ENCODE measurements around the gene MORF4L1.

DNA sequence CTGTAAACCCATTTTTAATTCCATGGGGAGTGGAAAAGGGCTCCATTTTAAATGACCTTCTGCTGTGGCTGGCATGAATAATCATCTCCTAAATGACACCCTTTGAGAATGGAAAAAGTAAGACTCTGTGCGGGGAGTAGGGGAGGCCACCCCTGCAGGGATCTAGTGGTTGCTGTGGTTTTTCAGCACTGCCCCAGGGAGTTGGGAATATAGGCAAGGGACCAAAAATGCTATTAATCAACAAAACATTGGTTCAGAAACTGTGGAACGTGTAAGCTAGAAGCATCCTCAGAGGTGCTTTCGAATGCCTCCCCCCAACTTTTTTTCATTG, 31.3 kb upstream of the MORF4L1 start:
- TF ChIP-seq, protein P1, sequence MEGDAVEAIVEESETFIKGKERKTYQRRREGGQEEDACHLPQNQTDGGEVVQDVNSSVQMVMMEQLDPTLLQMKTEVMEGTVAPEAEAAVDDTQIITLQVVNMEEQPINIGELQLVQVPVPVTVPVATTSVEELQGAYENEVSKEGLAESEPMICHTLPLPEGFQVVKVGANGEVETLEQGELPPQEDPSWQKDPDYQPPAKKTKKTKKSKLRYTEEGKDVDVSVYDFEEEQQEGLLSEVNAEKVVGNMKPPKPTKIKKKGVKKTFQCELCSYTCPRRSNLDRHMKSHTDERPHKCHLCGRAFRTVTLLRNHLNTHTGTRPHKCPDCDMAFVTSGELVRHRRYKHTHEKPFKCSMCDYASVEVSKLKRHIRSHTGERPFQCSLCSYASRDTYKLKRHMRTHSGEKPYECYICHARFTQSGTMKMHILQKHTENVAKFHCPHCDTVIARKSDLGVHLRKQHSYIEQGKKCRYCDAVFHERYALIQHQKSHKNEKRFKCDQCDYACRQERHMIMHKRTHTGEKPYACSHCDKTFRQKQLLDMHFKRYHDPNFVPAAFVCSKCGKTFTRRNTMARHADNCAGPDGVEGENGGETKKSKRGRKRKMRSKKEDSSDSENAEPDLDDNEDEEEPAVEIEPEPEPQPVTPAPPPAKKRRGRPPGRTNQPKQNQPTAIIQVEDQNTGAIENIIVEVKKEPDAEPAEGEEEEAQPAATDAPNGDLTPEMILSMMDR (IDR thresholded peaks at IDR 0.05) = no peak
- no peak for TF ChIP-seq POLR2A (IDR thresholded peaks at IDR 0.05)

All from heart left ventricle (tissue), 13 donors.